CD14-positive monocyte (primary cell): ENCODE results near the gene TRPV3. TPM values are rescaled to one million over a fixed set of nuclear protein-coding genes. Genes with fewer than 3 reads are reported as not detected.
"Not testable (repeated sequence)": the region's sequence is repeated elsewhere in the genome, so short reads cannot be mapped to it uniquely, and the experiment has no call there.

ENCODE experiments used
- DNase-seq, 3 donors: peaks; one replicate each; pipeline ENCODE4 v3.0.0-alpha.2; 2011 to 2022
- H2AFZ ChIP-seq: 2 replicates; pipeline ENCODE4 v1.6.0; 2012; ENCODE audit warnings: mild to moderate bottlenecking, low read depth, low read length, inconsistent platforms; ENCODE audit not compliant: insufficient read depth, poor library complexity, severe bottlenecking
- H3K27ac ChIP-seq, 2 donors: 1 replicate in 1 of 2; 2 replicates in 1 of 2; pipeline ENCODE4 v1.5.1; 2012 to 2013; ENCODE audit warnings: low read length in 2 of 2, control low read depth in 1 of 2, inconsistent platforms in 1 of 2, low read depth in 1 of 2, mild to moderate bottlenecking in 1 of 2
- H3K27me3 ChIP-seq, 2 donors: one replicate each; pipeline versions ENCODE4 v1.6.0 to v1.6.1; 2011 to 2013; ENCODE audit warnings: low read length in 2 of 2; ENCODE audit not compliant: control insufficient read depth in 2 of 2, insufficient read depth in 2 of 2
- H3K36me3 ChIP-seq, 2 donors: replicated peaks in 1 of 2; 1 replicate in 1 of 2; 2 replicates in 1 of 2; pipeline versions ENCODE4 v1.5.1 to v1.6.1; 2012 to 2013; ENCODE audit warnings: low read length in 2 of 2, control low read depth in 1 of 2, inconsistent platforms in 1 of 2, mild to moderate bottlenecking in 1 of 2; ENCODE audit not compliant: insufficient read depth in 2 of 2, control insufficient read depth in 1 of 2
- H3K4me1 ChIP-seq, 2 donors: 1 replicate in 1 of 2; 2 replicates in 1 of 2; pipeline versions ENCODE4 v1.5.1 to v1.6.1; 2012 to 2013; ENCODE audit warnings: low read length in 2 of 2, control low read depth in 1 of 2, inconsistent platforms in 1 of 2, mild to moderate bottlenecking in 1 of 2, moderate library complexity in 1 of 2; ENCODE audit not compliant: insufficient read depth in 2 of 2, control insufficient read depth in 1 of 2
- H3K4me2 ChIP-seq: replicated peaks from 2 replicates; pipeline ENCODE3; 2012; ENCODE audit warnings: low read length, moderate library complexity, mild to moderate bottlenecking; ENCODE audit not compliant: poor library complexity, severe bottlenecking; ENCODE audit errors: extremely low read depth
- H3K4me3 ChIP-seq, 3 experiments: fragments of 200-600 bp in 1 of 3; sonication (generic) in 1 of 3; replicated peaks in 1 of 3; 1 replicate in 2 of 3; 2 replicates in 1 of 3; pipeline ENCODE4 v1.5.1; 2011 to 2013; ENCODE audit warnings: low read length in 3 of 3, mild to moderate bottlenecking in 3 of 3, control low read depth in 2 of 3, low read depth in 2 of 3, inconsistent platforms in 1 of 3, moderate library complexity in 1 of 3
- H3K79me2 ChIP-seq: 2 replicates; pipeline ENCODE4 v1.6.0; 2012; ENCODE audit warnings: mild to moderate bottlenecking, control low read depth, inconsistent platforms, low read length, moderate library complexity; ENCODE audit not compliant: insufficient read depth
- H3K9ac ChIP-seq: 2 replicates; pipeline ENCODE4 v1.6.0; 2017; ENCODE audit warnings: low read length, mild to moderate bottlenecking; ENCODE audit not compliant: insufficient read depth, poor library complexity, severe bottlenecking
- H3K9me3 ChIP-seq, 2 donors: replicated peaks in 1 of 2; 1 replicate in 1 of 2; 2 replicates in 1 of 2; pipeline versions ENCODE4 v1.5.1 to v1.6.1; 2012 to 2013; ENCODE audit warnings: low read length in 2 of 2, control low read depth in 1 of 2; ENCODE audit not compliant: control insufficient read depth in 1 of 2, insufficient read depth in 1 of 2
- H4K20me1 ChIP-seq: 2 replicates; pipeline ENCODE4 v1.6.0; 2012; ENCODE audit warnings: mild to moderate bottlenecking, low read length, control low read depth, moderate library complexity; ENCODE audit not compliant: insufficient read depth
- H3K27ac Mint-ChIP-seq, 7 donors: one replicate each; pipeline ENCODE4 v1.8.0; 2020; ENCODE audit warnings: mild to moderate bottlenecking in 7 of 7, mixed read lengths in 7 of 7, moderate library complexity in 6 of 7, inconsistent platforms in 2 of 7
- H3K27me3 Mint-ChIP-seq, 3 donors: one replicate each; pipeline ENCODE4 v1.8.0; 2021 to 2022; ENCODE audit warnings: low read depth in 3 of 3, mild to moderate bottlenecking in 3 of 3, mixed read lengths in 3 of 3, moderate library complexity in 3 of 3, inconsistent platforms in 1 of 3
- H3K36me3 Mint-ChIP-seq, 2 donors: one replicate each; pipeline ENCODE4 v1.8.0; 2020; ENCODE audit warnings: mixed read lengths in 2 of 2, inconsistent platforms in 1 of 2, mild to moderate bottlenecking in 1 of 2
- H3K4me1 Mint-ChIP-seq: one replicate; pipeline ENCODE4 v1.8.0; 2020; ENCODE audit warnings: mild to moderate bottlenecking, mixed read lengths
- H3K4me3 Mint-ChIP-seq, 2 donors: one replicate each; pipeline ENCODE4 v1.8.0; 2020; ENCODE audit warnings: mild to moderate bottlenecking in 2 of 2, mixed read lengths in 2 of 2, moderate library complexity in 1 of 2
- H3K9me3 Mint-ChIP-seq, 7 donors: one replicate each; pipeline ENCODE4 v1.8.0; 2020 to 2022; ENCODE audit warnings: mixed read lengths in 7 of 7, mild to moderate bottlenecking in 6 of 7, moderate library complexity in 6 of 7, inconsistent platforms in 2 of 7
- CTCF ChIP-seq: fragments of 200-600 bp; IDR thresholded peaks from one replicate; pipeline ENCODE4 v1.8.0; 2022; ENCODE audit warnings: antibody characterized with exemption, mild to moderate bottlenecking
- WGBS: methylation state at CpG from one replicate; pipeline ENCODE4 v1.1.5; 2013; ENCODE audit warnings: missing lambda C conversion rate; ENCODE audit not compliant: insufficient coverage; 5-methylcytosine and 5-hydroxymethylcytosine counted together
- intact Hi-C, 2 donors: fragments of 100-400 bp; cut with micrococcal nuclease; formaldehyde crosslinking; loops; one replicate each; pipeline versions ENCODE4 v1.15.0 to v1.15.1; 2023
- polyA plus RNA-seq, 3 donors: library from polyadenylated mRNA; depleted of rRNA in 1 of 3; unstranded in 2 of 3; stranded (reverse) in 1 of 3; fragments of 300-500 nt in 2 of 3; fragments of >200 nt in 1 of 3; fragmentation: Illumina TruSeq in 2 of 3; gene quantifications; 1 replicate in 2 of 3; 2 replicates in 1 of 3; pipeline ENCODE4 v1.2.3, GENCODE V29; 2012 to 2021

The TRPV3 gene
- polyA plus RNA-seq, 3 donors, result 0.01 TPM; not detected in 2

GRCh38 chr17:3514873-3515272 lies 42.7 kb downstream of the TRPV3 start:
- Histone ChIP-seq H3K79me2 (no peaks in the 10 kb centered on the region), H3K36me3 (no peaks in the 10 kb centered on the region), H3K27me3 (no peaks in the 10 kb centered on the region), H2AFZ (no peak overlapping the region), H3K9ac (no peak overlapping the region), H4K20me1 (no peaks in the 10 kb centered on the region), H3K4me2 (no peak overlapping the region), H3K9me3 (no peaks in the 10 kb centered on the region), H3K4me1 (no peaks in the 10 kb centered on the region), H3K27ac (no peak overlapping the region), H3K4me3 (no peak overlapping the region)
- no peak for TF ChIP-seq CTCF
- Mint-ChIP-seq H3K4me3 (no peak overlapping the region), H3K9me3 (peaks cover 0 to 3% (median 2%) of the 10 kb centered on the region in 7 donors), H3K27me3 (peaks cover 0 to 9% (median 0%) of the 10 kb centered on the region in 3 donors), H3K4me1 (no peaks in the 10 kb centered on the region), H3K27ac (no peak overlapping the region), H3K36me3 (no peaks in the 10 kb centered on the region)
- 54% methylated on average over 7 of the region's 9 CpGs for WGBS
- DNase-seq, result no peak
- intact Hi-C loops, result no loop called here

GRCh38 chr17:3514167-3514566 lies 43.4 kb downstream of the TRPV3 start:
- H3K27me3 Mint-ChIP-seq, DNase-seq, intact Hi-C loops, H3K36me3 ChIP-seq, H2AFZ ChIP-seq, H3K9me3 Mint-ChIP-seq, H4K20me1 ChIP-seq, H3K4me1 Mint-ChIP-seq, H3K4me1 ChIP-seq, H3K9me3 ChIP-seq, H3K27me3 ChIP-seq, H3K9ac ChIP-seq, H3K79me2 ChIP-seq, H3K36me3 Mint-ChIP-seq, H3K4me3 Mint-ChIP-seq, H3K4me3 ChIP-seq, H3K4me2 ChIP-seq, H3K27ac ChIP-seq: not testable (repeated sequence)
- H3K27ac Mint-ChIP-seq, result peak overlapping the region in 1 of 7 donors; percentile 11
- 87% methylated on average over 6 of the region's 11 CpGs for WGBS
